Stimulated activated CD8-positive, alpha-beta memory T cell treated with anti-CD3 and anti-CD28 coated beads, Interleukin-7, amount 100 ng/mL, for 48 hours (primary cell): ENCODE data around the gene CLCNKB.

Experiments
- DNase-seq, 2 donors: peaks; one replicate each; pipeline ENCODE4 v3.0.0-alpha.2; 2020; ENCODE audit warnings: low read depth in 1 of 2; ENCODE audit errors: extremely low read depth in 1 of 2

CLCNKB gene

DNA sequence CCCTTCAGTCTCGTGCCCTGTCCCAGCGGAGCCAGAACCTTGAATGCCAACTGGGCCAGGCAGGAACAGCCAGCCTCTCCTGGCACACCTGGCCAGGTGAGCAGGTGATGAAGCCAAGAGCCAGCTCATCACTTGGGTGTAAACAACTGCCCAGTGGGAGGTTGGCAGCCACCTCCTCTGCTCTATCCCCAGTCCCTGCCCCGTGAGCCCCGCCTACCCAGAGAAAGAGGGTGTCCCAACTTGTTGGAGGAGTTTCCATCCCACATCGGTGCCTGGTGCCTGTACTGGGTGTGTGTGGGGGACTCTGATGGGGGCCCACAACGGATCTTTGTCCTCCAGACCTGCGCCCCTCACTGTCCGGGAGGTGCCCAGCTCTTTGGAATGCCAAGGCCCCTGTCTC is 47.7 kb downstream of the CLCNKB start:
- DNase-seq = no peak

DNA sequence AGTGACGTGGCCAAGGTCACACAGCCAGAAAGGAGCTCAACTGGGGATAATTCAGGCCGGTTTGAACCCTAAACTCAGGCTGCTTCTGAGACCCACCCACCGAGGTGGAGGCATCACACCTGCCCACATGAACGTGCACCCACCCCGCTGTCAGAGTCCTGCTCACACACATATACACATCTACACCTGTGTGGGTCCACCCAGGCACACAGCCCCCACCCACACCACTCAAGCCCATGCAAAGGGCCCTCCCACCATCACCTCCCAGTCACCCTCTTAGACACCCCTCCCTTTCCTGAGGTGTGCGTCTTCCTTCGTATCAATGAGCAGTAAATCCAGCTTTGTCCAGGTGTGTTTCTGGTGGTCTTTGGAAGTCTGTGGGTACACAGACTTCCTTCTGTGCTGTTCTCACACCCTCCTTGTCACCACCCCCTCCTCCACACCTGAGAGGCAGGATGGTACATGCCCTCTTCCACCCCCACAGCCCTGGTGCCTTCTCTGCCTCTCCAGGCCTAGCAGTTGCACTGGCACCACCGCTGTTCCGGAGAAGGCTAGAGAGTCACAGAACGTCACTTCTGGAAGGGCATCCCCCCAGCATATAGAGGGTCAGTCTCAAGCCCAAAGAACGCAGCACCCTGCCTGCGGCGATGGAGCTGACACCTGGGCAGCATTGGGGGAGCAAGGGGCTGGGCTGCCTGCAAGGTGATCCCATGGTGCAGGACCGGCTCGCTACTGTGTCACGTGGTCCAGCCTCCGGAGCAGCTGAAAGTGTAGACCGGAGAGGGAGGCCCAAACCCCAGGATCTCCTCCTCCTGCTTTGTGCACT is 48.7 kb downstream of the CLCNKB start:
- no peak for DNase-seq

DNA sequence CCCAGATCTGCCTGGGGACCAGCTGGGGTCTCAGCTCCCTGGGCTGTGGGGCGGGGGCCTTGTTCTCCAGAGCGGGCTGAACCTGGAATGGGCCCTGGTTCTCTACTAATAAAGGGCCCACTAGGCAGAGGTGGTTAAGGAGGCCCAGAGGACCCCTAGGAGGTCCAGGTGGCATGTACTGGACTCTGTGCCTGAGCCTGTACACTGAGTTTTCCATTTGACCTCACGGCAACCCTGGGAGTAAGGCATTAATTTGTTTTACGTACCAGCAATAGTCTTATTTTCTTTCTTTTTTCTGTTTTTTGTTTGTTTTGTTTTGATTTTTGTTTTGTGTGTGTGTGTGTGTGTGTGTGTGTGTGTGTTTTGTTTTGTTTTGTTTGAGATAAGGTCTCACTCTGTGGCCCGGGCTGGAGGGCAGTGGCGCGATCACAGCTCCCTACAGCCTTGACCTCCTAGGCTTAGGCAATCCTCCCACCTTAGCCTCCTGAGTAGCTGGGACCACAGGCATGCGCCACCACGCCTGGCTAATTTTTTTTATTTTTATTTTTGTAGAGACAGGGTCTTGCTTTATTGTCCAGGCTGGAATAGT is 49.4 kb downstream of the CLCNKB start:
- DNase-seq = no peak

DNA sequence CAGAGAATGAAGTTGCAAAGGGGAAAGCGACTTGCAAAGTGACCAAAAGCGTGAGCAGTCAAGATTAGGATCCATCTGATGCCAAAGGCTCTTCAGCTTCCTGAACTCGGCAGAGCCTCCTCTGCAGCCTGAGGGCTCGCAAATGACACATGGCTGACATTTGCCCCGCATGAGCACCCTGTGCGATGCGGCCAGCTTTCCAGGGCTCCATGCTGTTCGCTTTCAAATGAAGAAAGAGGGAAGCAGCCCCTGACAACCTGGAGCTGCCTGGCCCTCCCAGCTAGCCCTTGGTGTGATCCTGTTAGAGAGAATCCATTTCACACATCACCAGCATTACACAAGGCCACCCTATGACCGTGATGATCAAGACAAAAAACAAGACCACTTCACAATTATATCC is 50.0 kb downstream of the CLCNKB start:
- DNase-seq = no peak

DNA sequence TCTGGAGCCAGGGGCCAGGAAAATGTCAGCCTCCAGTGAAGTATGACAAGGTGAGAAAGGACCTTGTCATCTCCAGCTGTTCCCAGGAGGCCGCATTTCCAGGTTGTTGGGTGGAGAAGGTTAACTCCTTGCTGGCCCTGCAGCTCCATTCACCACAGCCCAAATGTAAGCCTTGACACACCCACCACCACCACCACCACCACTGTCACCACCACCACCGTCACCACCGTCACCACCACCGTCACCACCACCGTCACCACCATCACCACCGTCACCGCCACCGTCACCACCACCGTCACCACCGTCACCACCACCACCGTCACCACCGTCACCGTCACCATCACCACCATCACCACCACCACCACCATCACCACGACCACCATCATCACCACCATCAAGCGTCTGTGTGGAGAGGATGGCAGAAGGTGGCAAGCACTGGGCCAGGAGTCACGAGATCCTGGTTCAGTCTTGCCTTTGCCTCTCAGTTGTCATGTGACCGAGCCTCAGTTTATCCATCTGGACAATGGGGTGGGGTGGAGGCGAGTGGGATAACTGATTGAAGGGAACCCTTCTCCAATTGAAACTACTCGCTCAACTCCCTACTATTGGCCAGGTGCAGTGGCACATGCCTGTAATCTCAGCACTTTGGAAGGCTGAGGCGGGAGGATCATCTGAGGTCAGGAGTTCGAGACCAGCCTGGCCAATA is 51.0 kb downstream of the CLCNKB start:
- no peak for DNase-seq

DNA sequence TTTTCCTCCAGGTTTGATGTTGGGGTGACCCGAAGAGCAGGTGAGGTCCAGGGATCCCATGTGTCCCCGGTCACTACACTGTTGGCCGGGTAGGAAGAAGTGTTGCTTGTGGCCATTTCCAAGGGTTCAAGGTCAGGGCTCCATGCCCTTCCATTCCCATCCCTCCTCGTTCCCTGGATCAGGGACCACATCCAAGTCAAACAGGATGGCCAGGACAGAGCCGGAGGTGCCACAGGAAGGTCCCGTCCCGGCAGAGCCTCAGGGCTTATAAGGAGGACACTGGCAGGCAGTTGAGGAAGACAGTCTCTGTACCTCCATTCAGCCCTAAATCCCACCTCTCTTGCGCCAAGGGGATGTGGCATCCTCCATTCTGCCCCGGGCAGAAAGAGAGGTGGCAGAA is 51.9 kb downstream of the CLCNKB start:
- DNase-seq = no peak

DNA sequence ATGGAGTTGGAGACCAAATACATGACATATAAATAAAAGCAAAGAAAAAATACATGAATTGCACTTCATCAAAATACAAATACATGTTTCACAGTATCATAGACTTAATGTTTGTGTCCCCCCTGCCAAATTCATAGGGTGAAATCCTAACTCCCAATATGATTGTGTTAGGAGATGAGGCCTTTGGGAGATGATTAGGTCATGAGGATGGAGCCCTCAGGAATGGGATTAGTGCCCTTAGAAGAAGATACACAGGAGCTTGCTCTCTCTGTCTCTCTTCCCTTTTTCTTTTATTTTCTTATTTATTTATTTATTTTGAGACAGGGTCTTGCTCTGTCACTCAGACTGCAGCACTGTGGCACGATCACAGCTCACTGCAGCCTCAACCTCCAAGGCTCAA is 55.8 kb downstream of the CLCNKB start:
- no peak for DNase-seq

DNA sequence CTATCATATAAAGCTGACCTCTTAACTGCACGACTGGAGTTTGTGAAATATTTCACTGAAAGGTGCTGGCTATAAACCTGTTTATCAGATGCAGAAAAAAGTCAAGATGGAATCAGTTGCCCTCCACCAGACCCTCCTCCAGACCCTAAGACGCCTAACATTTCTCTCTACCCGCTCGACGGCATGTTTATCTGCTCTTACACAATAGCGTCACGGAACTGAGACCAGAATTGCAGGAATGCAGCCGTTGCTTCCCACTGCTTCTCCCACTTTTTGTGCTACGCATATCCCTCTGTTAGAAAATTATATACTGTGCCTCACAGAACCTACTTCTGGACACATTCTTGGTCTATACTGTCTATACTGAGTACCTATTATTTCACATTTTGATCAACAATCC is 58.0 kb downstream of the CLCNKB start:
- DNase-seq = no peak
